GM23248 (cell line): ENCODE measurements around the gene PRSS53. TPM values are rescaled to one million over a fixed set of nuclear protein-coding genes. Genes with fewer than 3 reads are reported as not detected.

Experiments used
- DNase-seq: peaks from one replicate; pipeline ENCODE4 v3.0.0-alpha.2; 2015
- H2AFZ ChIP-seq: fragments of 200-600 bp; sonication (generic); 2 replicates; pipeline ENCODE4 v1.6.1; 2016; ENCODE audit warnings: antibody characterized with exemption
- H3F3A ChIP-seq: fragments of 200-600 bp; sonication (generic); 2 replicates; pipeline ENCODE4 v1.6.1; 2016; ENCODE audit warnings: mild to moderate bottlenecking, antibody characterized with exemption, mixed run types; ENCODE audit not compliant: insufficient read depth
- H3K27ac ChIP-seq: fragments of 200-600 bp; sonication (generic); 2 replicates; pipeline ENCODE4 v1.5.1; 2016; ENCODE audit warnings: mild to moderate bottlenecking
- H3K27me3 ChIP-seq: fragments of 200-600 bp; sonication (generic); replicated peaks from 2 replicates; pipeline ENCODE4 v1.6.1; 2016; ENCODE audit warnings: mild to moderate bottlenecking; ENCODE audit not compliant: insufficient read depth
- H3K36me3 ChIP-seq: fragments of 200-600 bp; sonication (generic); 2 replicates; pipeline ENCODE4 v1.6.1; 2016; ENCODE audit warnings: low read depth, mild to moderate bottlenecking
- H3K4me1 ChIP-seq: fragments of 200-600 bp; sonication (generic); 2 replicates; pipeline ENCODE4 v1.6.1; 2016; ENCODE audit warnings: mild to moderate bottlenecking; ENCODE audit not compliant: insufficient read depth
- H3K4me2 ChIP-seq: fragments of 200-600 bp; sonication (generic); one replicate; pipeline ENCODE4 v1.6.1; 2016; ENCODE audit warnings: mild to moderate bottlenecking; ENCODE audit not compliant: unreplicated experiment
- H3K4me3 ChIP-seq: fragments of 200-600 bp; sonication (generic); 2 replicates; pipeline ENCODE4 v1.5.1; 2016; ENCODE audit warnings: mild to moderate bottlenecking
- H3K79me2 ChIP-seq: fragments of 200-600 bp; sonication (generic); 2 replicates; pipeline ENCODE4 v1.6.1; 2016; ENCODE audit warnings: mild to moderate bottlenecking; ENCODE audit not compliant: insufficient read depth
- H3K9ac ChIP-seq: fragments of 200-600 bp; sonication (generic); 2 replicates; pipeline ENCODE4 v1.6.1; 2016; ENCODE audit warnings: mild to moderate bottlenecking
- H3K9me2 ChIP-seq: fragments of 200-600 bp; sonication (generic); 2 replicates; pipeline ENCODE4 v1.6.1; 2016; ENCODE audit warnings: mixed run types, mild to moderate bottlenecking, moderate library complexity; ENCODE audit not compliant: insufficient read depth
- H3K9me3 ChIP-seq: fragments of 200-600 bp; sonication (generic); one replicate; pipeline ENCODE4 v1.6.1; 2017; ENCODE audit warnings: low read depth
- H4K20me1 ChIP-seq: fragments of 200-600 bp; sonication (generic); 2 replicates; pipeline ENCODE4 v1.6.0; 2016; ENCODE audit not compliant: insufficient read depth
- EZH2 ChIP-seq: fragments of 200-600 bp; sonication (generic); IDR thresholded peaks from 2 replicates; pipeline ENCODE4 v1.6.1; 2018; ENCODE audit warnings: antibody characterized with exemption, mild to moderate bottlenecking; ENCODE audit not compliant: insufficient read depth, poor library complexity, severe bottlenecking
- EZH2phosphoT487 ChIP-seq: fragments of 200-600 bp; sonication (generic); IDR thresholded peaks from 2 replicates; pipeline ENCODE4 v1.6.1; 2018; ENCODE audit warnings: antibody characterized with exemption, moderate library complexity, mild to moderate bottlenecking, low read depth; ENCODE audit not compliant: insufficient read depth
- WGBS, 2 experiments: methylation state at CpG; one replicate each; pipeline ENCODE4 v1.1.6; 2015 to 2017; ENCODE audit warnings: low lambda C conversion rate in 2 of 2, low coverage in 1 of 2; ENCODE audit errors: missing lambda C conversion rate in 2 of 2; 5-methylcytosine and 5-hydroxymethylcytosine counted together
- in situ Hi-C: fragments of 300-500 bp; cut with MboI; formaldehyde crosslinking; loops from 2 replicates; pipeline ENCODE4 v1.15.0; 2020
- polyA plus RNA-seq: library from polyadenylated mRNA; unstranded; fragments of >200 nt; fragmentation: Nextera tagmentation; extraction: Ambion mirVana; gene quantifications from 2 replicates; pipeline ENCODE4 v1.2.1, GENCODE V29; 2016
- total RNA-seq: library from RNA; depleted of rRNA; stranded (reverse); fragments of >200 nt; shearing (Covaris generic); gene quantifications from 2 replicates; pipeline ENCODE4 v1.2.3, GENCODE V29; 2014

Gene PRSS53
- total and polyA plus RNA-seq, 2 experiments from 2014 or later: 0.95 to 7.0 TPM

- Histone ChIP-seq H4K20me1 (no peaks in the 10 kb centered on the region), H3K4me1 (peaks cover 27% of the 10 kb centered on the region), H3K79me2 (peaks cover 68% of the 10 kb centered on the region), H3K9me2 (no peaks in the 10 kb centered on the region), H3K27me3 (no peaks in the 10 kb centered on the region), H3K9me3 (no peaks in the 10 kb centered on the region), H3K36me3 (peaks cover 13% of the 10 kb centered on the region; the same call in 1 of the 2 replicates), H3F3A (peaks cover 21% of the 10 kb centered on the region), H3K27ac (peak overlapping the region; percentile 93), H3K9ac (peak overlapping the region; percentile 52; the same call in 1 of the 2 replicates), H3K4me2 (peak overlapping the region; percentile 5), H3K4me3 (no peak overlapping the region), H2AFZ (no peak overlapping the region)
- 51 to 53% methylated on average over 2 of the region's 2 CpGs for WGBS, 2 experiments
- peak; percentile 84 for DNase-seq
- TF ChIP-seq EZH2phosphoT487: no peak
- TF ChIP-seq EZH2: no peak
- in situ Hi-C loops: no loop called here
Observed at GRCh38 chr16:31090540-31090939, 1.8 kb upstream of the PRSS53 start.

GRCh38 chr16:31089199-31089598, 456 bp upstream of the PRSS53 start:
- peaks cover 65% of the 10 kb centered on the region for H3K79me2 ChIP-seq
- no peak overlapping the region for H3K9ac ChIP-seq
- DNase-seq: no peak
- H4K20me1 ChIP-seq: no peaks in the 10 kb centered on the region
- no peaks in the 10 kb centered on the region for H3K9me3 ChIP-seq
- H3K4me3 ChIP-seq: no peak overlapping the region
- H3K9me2 ChIP-seq: no peaks in the 10 kb centered on the region
- H3K27me3 ChIP-seq: no peaks in the 10 kb centered on the region
- WGBS, 2 experiments: 95 to 97% methylated on average over 8 of the region's 8 CpGs
- peaks cover 13% of the 10 kb centered on the region; the same call in 1 of the 2 replicates for H3K36me3 ChIP-seq
- TF ChIP-seq EZH2: no peak
- no peak for TF ChIP-seq EZH2phosphoT487
- H3K4me2 ChIP-seq: no peak overlapping the region
- peaks cover 21% of the 10 kb centered on the region for H3F3A ChIP-seq
- peaks cover 27% of the 10 kb centered on the region for H3K4me1 ChIP-seq
- no peak overlapping the region for H3K27ac ChIP-seq
- H2AFZ ChIP-seq: no peak overlapping the region
- in situ Hi-C loops: no loop called here

- Histone ChIP-seq H3K36me3 (peaks cover 13% of the 10 kb centered on the region; the same call in 1 of the 2 replicates), H3K27ac (no peak overlapping the region), H3K4me3 (no peak overlapping the region), H2AFZ (no peak overlapping the region), H3K4me1 (peaks cover 27% of the 10 kb centered on the region), H3K4me2 (no peak overlapping the region), H3K79me2 (peaks cover 55% of the 10 kb centered on the region), H3K9me2 (no peaks in the 10 kb centered on the region), H3K27me3 (no peaks in the 10 kb centered on the region), H3K9ac (peak overlapping the region; percentile 14; the same call in 1 of the 2 replicates), H4K20me1 (no peaks in the 10 kb centered on the region), H3F3A (peaks cover 21% of the 10 kb centered on the region), H3K9me3 (no peaks in the 10 kb centered on the region)
- WGBS, 2 experiments: 83 to 96% methylated on average over 5 of the region's 5 CpGs
- no peak for DNase-seq
- in situ Hi-C loops: no loop called here
- no peak for TF ChIP-seq EZH2
- no peak for TF ChIP-seq EZH2phosphoT487
Observed at GRCh38 chr16:31087971-31088370, 772 bp downstream of the PRSS53 start.

- Histone ChIP-seq H3K9ac (no peak overlapping the region), H3F3A (peaks cover 16% of the 10 kb centered on the region), H3K79me2 (peaks cover 55% of the 10 kb centered on the region), H3K4me3 (no peak overlapping the region), H3K36me3 (peaks cover 13% of the 10 kb centered on the region; the same call in 1 of the 2 replicates), H2AFZ (no peak overlapping the region), H3K27ac (no peak overlapping the region), H3K9me3 (no peaks in the 10 kb centered on the region), H3K9me2 (no peaks in the 10 kb centered on the region), H3K4me2 (no peak overlapping the region), H4K20me1 (no peaks in the 10 kb centered on the region), H3K27me3 (no peaks in the 10 kb centered on the region), H3K4me1 (peaks cover 23% of the 10 kb centered on the region)
- in situ Hi-C loops: no loop called here
- no peak for DNase-seq
- WGBS, 2 experiments: 96 to 97% methylated on average over 8 of the region's 8 CpGs
- TF ChIP-seq EZH2phosphoT487 (no peak), EZH2 (no peak)
Observed at GRCh38 chr16:31087481-31087880, 1.3 kb downstream of the PRSS53 start.

GRCh38 chr16:31086629-31086906, 2.2 kb downstream of the PRSS53 start:
- H3K4me3 ChIP-seq: no peak overlapping the region
- no peak overlapping the region for H3K4me2 ChIP-seq
- in situ Hi-C loops: no loop called here
- DNase-seq: no peak
- no peaks in the 10 kb centered on the region for H3K9me3 ChIP-seq
- H3K9me2 ChIP-seq: no peaks in the 10 kb centered on the region
- no peak for TF ChIP-seq EZH2
- TF ChIP-seq EZH2phosphoT487: no peak
- no peaks in the 10 kb centered on the region for H4K20me1 ChIP-seq
- no peak overlapping the region for H3K9ac ChIP-seq
- H3K36me3 ChIP-seq: peaks cover 11% of the 10 kb centered on the region; the same call in 1 of the 2 replicates
- H3K4me1 ChIP-seq: peaks cover 15% of the 10 kb centered on the region
- H3K27me3 ChIP-seq: no peaks in the 10 kb centered on the region
- peaks cover 59% of the 10 kb centered on the region for H3K79me2 ChIP-seq
- H3F3A ChIP-seq: peaks cover 9% of the 10 kb centered on the region
- no peak overlapping the region for H2AFZ ChIP-seq
- H3K27ac ChIP-seq: no peak overlapping the region
- 76 to 90% methylated on average over 4 to 6 of the region's 6 CpGs for WGBS, 2 experiments
